T-helper 2 cell treated with Interferon-gamma antibody and Interleukin-4, amounts not matched to agents 100 ng/mL and 5 ng/mL, for 36 hours (primary cell): ENCODE data around the gene POU2F3. TPM values are rescaled to one million over a fixed set of nuclear protein-coding genes. Genes with fewer than 3 reads are reported as not detected.

Experiments
- intact Hi-C: fragments of 100-400 bp; cut with micrococcal nuclease; formaldehyde crosslinking; loops from one replicate; pipeline ENCODE4 v1.15.1; 2023
- total RNA-seq: library from RNA; stranded (reverse); gene quantifications from 2 replicates; pipeline ENCODE4 v1.2.3, GENCODE V29; 2022

Gene POU2F3
- total RNA-seq, 1 donor from 2014 or later, result not detected

DNA sequence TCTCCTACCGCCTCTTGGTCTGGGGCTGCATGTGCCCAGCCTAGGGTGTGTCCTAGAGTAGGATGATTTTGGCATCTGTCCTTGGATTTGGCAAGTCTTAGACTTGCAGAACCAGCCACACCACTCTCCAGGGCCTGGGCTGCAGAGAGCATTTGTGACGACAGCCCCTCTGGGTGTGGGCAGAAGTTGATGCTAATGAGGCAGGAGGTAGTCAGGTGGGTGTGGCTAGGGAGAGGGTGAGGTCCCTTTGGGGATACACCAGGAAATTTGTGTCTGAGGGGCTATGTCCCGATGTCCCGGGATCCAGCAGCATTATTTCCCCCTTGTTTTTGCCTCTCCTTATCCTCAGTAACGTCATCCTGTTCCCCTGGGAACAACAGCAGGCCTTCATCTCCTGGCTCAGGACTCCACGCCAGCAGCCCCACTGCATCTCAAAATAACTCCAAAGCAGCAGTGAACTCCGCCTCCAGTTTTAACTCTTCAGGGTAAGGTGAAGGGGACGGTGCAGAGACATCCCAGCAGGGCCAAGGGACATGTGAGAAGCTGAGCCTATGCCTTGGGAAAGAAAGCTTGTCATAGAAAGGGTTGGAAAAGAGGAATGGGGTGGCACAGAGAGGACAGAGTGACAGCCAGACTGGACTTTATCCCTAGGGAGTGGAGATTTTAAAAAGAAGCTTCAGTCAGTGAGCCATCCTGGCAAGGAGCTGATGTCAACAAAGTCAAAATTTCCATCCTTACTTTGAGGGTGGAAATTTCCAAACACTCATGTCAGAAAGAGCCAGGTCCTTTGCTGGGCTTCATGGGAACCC is 77.1 kb downstream of the POU2F3 start:
- intact Hi-C loops, result no loop called here

DNA sequence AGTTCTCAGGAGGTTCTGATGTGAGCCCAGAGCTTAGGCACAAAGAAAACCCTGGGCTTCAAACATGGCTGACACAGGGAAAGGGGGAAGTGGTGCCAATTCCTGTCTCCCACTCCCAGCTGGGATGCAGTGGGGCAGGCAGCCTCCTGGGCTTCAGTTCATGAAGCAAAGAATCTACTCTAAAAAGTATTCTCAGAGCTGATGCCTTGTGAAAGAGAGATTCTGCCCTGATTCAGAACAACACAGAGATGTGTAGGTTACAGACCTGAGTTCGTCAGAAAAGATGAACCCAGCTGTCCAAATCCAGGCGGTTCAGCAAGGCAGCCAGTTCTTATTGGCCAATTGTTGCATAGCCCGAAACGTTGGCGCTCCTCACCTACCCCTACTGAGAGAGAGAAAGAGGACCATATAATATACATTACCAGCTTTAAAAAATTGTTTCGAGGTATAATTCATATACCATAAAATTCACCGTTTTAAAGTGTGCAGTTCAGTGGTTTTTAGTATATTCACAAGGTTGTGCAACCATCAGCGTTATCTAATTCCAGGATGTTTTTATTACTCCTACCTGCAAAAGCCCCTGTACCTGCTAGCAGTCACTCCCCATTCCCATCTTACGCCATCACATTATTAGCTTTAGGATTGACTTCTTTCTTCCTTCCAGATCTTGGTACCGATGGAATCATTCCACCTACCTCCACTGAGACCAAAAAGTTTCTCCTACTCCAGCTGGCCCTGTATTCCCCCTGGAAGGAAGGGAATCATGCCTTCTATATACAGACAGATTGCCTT is 77.9 kb downstream of the POU2F3 start:
- intact Hi-C loops, result no loop called here

DNA sequence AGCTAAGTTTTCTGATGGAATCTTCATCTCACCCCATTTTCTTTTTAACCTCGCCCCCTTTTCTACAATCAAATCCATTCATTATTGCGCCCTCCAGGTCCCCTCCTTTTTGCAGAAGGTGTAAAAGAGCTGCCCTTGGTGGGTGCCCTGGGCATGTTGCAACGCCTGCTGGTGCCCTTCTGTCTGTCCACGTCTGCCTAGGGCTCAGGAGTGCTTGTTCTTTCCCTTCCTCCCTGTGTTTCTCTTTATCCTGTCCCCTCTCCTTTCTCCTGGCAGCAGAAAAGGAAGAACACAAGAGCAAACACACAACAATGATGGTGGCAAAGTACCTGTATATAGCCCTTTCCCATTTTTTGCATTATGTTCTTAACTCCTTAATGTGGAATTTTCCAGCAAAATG is 79.0 kb downstream of the POU2F3 start:
- intact Hi-C loops, result no loop called here

DNA sequence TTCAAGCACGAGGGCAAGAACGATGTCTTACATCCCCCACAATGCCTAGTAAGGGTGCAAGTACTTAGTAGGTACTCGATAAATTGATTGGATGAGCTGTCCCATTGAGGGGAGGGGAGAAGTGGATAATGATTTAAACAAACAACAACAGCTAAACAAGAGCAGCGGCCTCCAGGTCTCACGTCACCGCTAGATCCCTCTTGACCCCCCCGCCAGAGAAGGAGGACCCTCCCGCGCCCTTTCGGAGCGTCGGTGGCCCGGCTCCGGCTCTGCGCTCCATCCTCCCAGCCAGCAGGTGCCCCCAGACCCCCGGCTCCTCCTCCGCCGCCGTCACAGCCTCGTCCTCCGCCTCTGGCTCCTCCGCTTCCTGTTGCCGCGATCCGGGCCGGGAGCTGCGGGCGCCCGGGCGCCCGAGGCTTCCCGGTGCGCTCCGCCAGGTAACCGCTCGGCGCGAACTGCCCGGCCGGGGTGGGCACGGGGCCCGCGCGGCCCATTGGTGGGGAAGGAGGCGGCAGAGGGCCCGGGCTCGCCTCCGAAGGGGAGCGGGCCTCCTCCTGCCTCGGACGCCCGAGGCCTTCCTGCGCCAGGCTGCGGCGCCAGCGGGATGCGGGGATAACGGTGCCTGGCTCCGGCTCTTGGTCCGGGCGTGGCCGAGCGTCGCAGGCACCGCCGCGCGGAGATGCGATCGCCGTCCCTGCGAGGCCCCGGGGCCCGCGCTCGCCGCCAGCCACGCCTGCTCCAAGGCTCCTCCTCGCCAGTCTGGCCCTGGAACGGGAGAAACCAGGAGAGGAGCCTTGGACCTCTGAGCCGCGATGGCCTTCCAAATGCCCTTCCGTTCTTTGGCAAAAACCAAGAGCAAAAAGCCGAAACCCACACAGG is 85.2 kb downstream of the POU2F3 start, which contains the start of gene TLCD5:
Gene TLCD5 (plus strand): TSS at position 368 of the 879 bp plus-strand sequence. CDS start 2,143 bp downstream, outside the sequence.
- intact Hi-C loops, result no loop called here

DNA sequence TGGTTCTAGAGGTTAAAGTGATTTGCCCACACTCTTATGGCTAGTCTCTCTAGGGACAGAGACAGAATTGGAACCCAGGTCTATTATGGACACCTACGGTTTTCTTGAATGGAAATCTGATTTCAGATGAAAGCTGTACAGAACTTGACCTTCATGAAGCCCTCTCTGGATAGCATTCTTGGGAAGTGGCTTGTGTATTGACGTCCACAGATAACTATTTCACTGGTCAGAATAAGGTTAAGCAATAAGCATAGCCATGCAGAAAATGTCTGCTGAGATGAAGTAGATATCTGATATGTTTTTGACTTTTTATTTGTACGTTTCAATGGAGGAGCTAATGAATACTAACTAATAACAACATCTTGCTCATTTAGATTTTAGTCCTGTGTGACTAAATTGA is 86.3 kb downstream of the POU2F3 start:
- intact Hi-C loops, result no loop called here

DNA sequence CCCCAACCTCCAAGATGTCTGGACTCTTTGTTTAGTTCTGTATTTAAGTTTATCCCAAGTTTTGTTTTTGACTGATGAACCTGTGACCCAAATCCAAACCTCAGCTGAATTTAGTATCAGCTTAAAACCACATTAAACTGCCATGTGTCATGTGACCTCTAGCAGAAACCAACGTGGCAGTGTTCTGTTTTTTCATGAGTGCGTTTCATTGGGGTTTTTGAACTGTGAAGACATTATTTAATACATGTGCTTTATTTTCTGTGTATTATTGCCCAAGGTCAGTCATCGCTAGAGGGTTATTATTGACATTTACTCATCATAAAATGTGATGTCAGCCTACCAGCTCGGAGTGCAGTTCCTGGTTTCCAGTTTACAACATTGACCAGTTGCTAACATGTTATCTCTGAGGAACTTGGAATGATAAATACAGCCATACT is 86.9 kb downstream of the POU2F3 start:
- intact Hi-C loops, result no loop called here

DNA sequence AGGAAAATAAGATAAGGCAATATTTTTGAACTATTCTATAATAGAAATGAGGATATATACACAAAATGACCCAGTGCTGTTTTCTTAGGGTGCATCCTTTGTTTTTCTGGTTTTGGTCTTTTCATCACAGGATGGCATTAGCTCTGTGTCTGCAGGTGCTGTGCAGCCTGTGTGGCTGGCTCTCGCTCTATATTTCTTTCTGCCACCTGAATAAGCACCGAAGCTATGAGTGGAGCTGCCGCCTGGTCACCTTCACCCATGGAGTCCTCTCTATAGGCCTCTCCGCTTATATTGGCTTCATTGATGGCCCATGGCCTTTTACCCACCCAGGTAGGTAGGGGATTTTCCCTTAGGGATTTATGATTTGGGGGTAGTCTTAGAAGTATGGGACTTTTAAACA is 87.4 kb downstream of the POU2F3 start:
- intact Hi-C loops, result no loop called here

DNA sequence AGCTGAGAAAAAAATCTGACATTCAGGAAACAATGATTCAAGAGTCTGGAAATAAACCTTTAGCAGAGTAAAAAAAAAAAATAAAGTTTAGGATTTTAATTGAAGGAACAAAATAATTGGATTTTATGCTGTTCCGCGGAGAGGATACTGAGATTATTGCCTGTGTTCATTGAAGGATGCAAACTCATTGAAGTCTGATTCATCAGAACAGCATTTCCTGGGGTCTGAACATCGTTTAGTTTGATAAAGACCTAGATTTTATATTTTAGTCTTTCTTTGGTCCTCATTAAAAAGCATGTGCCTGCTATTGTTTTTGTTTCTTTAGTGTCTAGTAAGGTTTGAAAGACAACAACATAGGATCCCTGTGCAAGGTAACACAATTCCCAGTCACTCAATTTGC is 89.6 kb downstream of the POU2F3 start:
- intact Hi-C loops, result no loop called here

DNA sequence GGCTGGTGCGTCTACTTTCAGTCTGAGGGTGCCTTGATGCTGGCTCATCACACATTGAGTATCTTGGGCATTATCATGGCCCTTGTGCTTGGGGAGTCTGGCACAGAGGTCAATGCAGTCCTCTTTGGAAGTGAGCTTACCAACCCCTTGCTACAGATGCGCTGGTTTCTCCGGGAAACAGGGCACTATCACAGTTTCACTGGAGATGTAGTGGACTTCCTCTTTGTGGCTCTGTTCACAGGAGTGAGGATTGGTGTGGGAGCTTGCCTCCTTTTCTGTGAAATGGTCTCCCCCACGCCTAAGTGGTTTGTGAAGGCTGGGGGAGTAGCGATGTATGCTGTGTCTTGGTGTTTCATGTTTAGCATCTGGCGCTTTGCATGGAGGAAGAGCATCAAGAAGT is 90.1 kb downstream of the POU2F3 start:
- intact Hi-C loops, result loop anchor here (10.0 kb wide), 1 partner anchor 105 kb away; no protein-coding TSS in a partner anchor

DNA sequence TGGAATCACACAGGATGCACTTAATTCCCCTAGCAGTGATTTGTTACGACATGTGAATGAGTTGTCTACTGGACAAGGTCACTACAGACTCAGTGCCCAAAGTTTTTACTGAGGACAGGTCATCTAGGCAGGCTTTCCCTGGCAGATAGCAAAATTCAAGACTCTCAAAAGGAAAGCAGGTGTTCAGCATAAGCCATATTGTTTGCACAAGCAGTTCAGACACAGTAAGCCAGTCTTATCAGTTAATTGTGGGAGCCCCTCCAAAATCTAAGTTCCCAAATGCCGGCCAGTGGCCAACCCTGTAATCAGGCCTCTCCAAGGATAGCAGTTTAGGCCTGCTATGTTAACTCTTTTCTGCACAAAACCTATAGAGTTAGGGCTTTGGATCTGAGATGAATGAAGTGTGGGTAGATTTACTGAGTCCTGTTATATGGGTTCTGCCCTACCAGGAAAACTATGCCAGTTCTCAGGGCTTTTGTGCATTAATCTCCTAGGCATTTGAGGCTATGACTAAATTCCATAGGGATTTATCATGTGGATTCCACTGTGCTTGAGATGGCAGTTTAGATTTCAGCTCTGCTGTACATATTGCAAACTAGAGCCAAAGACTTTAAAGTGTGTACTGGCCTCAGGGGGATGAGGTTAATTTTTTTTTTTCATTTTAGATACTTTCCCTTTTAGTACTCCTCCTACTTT is 91.5 kb downstream of the POU2F3 start:
- intact Hi-C loops, result loop anchor here (10.0 kb wide), 1 partner anchor 103 kb away; no protein-coding TSS in a partner anchor

DNA sequence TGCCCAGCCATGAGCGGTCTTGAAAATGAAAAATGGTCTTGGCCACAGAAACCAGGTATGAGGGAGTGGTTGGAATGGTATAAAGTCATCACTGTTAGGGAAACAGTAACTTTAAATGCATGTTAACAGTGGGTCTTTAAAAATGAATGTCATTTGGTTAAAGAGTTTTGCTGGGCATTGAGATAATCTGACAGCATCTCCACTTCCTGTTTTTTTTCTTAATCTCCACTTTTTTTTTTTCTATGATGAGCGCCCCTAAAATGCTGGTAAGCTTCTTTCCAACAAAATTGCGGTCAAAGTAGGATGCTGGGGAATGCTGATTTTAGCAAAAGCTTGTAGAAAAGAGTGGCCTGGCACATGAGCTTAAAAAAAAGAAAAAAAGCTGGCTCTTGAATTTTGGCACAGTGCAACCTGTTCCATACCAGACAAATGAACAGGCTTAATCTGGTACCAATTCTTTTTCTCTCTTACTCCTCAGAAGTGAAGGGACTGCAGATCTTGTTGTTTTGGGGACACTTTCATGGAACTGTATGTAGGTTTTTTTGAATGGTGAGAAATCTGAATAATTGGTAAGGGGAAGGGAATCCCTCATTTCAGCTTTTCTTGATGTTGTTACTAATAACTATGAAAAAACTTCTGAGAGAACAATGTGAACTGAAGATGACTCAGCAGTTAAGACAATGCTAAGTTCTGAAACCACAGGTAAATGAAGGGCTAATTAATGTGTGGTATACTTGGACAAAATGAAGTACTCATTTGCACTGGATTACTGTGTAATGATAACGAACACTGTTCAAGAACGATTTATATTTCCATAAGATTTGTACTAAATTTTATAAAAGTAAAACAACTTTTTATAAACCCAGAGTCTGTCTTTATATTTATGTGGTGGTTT is 93.1 kb downstream of the POU2F3 start:
- intact Hi-C loops, result loop anchor here (10.0 kb wide), 1 partner anchor 102 kb away; no protein-coding TSS in a partner anchor

DNA sequence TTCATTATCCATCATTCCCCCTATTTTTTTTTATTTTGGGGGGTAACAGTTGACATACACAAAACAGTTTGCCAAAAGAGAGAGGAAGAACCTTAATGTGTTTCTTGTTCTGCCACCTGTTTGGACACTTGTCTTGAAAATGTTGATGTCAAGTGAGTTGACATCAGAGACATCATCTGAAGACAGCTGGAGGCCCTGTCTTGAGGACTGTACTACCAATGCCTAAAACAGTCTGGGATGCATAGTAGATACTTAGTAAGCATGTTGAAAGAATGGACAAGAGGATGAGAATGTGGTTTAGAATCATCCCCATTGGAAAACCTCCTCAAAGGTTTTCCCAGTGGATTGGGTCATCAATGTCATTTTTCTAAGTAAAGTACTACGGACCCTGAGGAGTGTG is 93.9 kb downstream of the POU2F3 start:
- intact Hi-C loops, result loop anchor here (2.0 to 10.0 kb wide), 2 partner anchors 101 to 177 kb away; partner anchors contain the start of gene GRIK4

DNA sequence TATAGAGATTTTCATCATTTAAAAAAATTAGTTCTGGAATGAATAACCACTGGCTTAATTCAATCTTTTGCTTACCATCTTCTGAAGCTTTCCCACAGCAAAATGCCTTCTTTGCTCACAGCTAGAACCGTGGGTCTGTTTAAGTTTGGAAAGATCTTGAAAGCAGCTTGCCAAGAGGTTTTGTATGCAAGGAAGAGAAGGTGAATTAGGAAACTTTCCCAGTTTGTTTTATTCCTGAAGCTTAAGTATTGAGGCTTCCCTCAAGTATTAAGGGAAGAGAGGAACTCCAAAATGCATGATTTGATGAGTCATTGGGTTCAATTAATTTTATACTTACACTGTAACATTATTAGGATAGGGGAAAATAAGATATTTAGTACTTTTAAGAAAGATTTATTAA is 94.4 kb downstream of the POU2F3 start:
- intact Hi-C loops, result loop anchor here (2.0 to 10.0 kb wide), 2 partner anchors 100 to 176 kb away; partner anchors contain the start of gene GRIK4

DNA sequence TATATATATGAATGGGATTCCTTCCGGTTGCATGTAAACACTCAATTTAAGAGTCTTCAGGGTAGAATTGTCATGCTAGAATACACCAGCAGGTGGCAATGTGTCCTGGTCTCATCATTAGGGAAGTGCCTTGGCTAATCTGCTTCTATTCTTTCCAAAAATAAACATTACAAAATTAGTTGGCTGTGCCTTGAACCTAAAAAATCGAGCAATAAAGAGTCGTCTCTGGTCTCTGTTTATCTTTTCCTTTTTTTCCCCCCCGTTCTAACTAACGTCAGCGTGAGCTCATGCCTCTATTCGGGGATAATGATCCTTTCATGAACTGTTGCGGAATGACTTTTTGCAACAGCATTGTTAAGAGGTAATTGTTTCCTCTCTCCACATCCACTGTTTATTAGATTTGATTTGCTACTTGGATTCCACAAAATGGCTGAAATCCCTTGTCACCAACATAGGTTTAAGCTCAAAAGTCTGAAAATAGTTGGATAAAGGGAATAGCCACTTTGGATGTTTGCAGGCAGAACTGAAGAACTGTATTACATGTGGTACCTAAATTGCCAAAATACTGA is 95.0 kb downstream of the POU2F3 start:
- intact Hi-C loops, result loop anchor here (2.0 to 10.0 kb wide), 2 partner anchors 100 to 176 kb away; partner anchors contain the start of gene GRIK4

DNA sequence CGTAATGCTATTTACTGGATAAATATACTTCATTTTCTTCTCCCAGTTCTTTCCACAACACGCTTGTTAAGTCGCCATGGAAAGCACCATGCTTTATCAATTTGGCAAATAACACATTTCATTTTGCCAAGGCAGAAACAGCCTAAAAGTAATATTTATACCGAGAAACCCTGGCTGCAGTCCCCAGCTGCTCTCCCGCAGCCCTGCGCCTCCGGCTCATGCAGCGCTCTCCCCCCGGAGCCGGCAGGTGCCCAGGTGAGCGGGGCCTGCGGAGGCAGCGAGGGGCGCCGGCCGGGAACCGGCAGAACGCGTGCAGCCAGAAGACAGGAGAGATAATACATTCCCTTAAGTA is 95.6 kb downstream of the POU2F3 start:
- intact Hi-C loops, result loop anchor here (2.0 to 10.0 kb wide), 2 partner anchors 99 to 175 kb away; partner anchors contain the start of gene GRIK4

DNA sequence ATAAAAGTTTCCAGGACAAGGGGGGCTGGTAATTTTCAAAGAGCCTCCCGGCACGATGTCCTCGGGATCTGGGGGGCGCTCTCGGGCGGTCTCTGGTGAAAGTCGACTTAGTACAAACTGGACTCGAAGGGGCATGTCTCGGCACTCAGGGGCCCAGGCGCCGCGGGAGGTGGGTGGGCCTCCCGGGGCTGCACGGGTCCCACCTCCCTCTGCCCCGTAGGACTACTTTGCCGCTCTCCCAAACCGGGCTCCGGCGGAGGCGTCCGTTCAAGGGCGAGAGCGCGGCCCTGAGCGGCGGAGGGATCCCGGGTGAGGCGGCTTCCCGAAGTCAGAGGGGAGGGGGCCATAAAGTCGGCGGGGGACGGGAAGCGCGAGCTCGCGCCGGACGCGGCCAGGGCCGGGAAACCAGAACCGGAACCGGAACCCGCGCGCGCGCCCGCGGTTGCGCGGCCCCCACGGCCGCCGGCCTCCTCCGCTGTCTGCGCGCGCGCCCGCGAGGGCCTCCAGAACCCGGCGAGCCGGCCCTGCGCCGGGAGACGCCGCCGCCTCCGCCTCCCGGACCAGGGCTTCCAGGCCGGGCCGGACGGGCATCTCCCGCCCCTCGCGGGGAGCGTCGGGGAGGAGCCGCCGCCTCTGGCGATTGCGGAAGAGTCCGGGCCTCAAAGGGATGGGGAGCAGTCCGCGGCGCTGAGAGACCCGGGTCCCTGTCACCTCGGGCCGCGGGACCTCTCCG is 96.1 kb downstream of the POU2F3 start, which contains the start of gene ARHGEF12:
Gene ARHGEF12 (plus strand): TSS at position 506 of the 733 bp plus-strand sequence. CDS start 831 bp downstream, outside the sequence.
- intact Hi-C loops, result loop anchor here (1.0 to 10.0 kb wide), 3 partner anchors 8 to 175 kb away; partner anchors contain the start of gene GRIK4

DNA sequence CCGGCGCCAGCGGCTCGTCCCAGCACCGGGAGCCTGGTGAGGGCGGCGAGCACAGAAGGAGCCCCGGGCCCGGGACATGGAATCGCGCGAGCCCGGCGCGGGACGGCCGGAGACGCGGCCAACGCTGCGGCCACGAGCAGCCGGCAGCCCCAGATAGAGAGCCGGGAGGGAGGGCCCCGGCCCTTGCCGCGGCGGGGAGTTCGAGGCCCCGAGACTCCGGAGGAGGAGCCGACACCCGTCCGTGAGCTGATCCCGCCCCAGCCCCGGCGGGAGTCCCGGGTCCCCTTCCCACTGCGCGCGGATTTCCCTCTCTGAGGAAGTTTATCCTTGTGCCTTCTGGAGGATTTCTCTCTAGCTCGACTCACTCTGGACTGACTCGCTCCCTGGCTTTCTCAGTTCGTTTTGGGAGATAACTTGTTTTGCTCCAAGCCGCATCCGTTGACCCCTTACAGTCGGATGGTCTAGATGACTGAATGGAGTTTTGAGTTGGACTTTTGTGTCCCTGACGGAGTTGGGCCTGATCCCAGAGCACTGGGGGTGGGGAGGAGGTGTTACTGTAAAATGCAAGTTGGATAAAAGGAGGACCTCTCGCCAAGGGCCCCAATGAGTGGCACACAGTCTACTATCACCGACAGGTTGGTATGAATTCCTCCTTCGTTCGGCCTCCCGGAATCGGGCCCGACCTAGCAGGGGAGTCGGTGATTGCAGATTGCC is 96.9 kb downstream of the POU2F3 start:
- intact Hi-C loops, result loop anchor here (1.0 to 10.0 kb wide), 2 partner anchors 8 to 98 kb away; no protein-coding TSS in a partner anchor
